Measurements from ENCODE around the gene DAD1.
A peak's percentile ranks its signal among the peaks of the same experiment; 100 is the strongest.
"Not testable (repeated sequence)": the region's sequence is repeated elsewhere in the genome, so short reads cannot be mapped to it uniquely, and the experiment has no call there.

The DAD1 gene

GRCh38 chr14:22589096-22589839 is at the start of gene DAD1:
TSS of gene DAD1 (minus strand) at chr14:22589224. CDS start at chr14:22589157, 67 bp downstream.
- peak; percentile 99 for DNase-seq

GRCh38 chr14:22635980-22636379 is 47.0 kb upstream of the DAD1 start:
- not testable (repeated sequence) for DNase-seq

GRCh38 chr14:22634233-22634900 is 45.3 kb upstream of the DAD1 start:
- no peak for DNase-seq

- no peak for DNase-seq
These were observed 41.5 kb upstream of the DAD1 start for GRCh38 chr14:22630486-22630885.

- no peak for DNase-seq
These were observed 41.0 kb upstream of the DAD1 start for GRCh38 chr14:22630066-22630465.

- DNase-seq, result no peak
These were observed 40.3 kb upstream of the DAD1 start for GRCh38 chr14:22629361-22629760.

- no peak for DNase-seq
These were observed 38.7 kb upstream of the DAD1 start for GRCh38 chr14:22627506-22628263.

GRCh38 chr14:22626590-22626989 is 37.6 kb upstream of the DAD1 start:
- DNase-seq, result no peak

- DNase-seq, result no peak
These were observed 34.0 kb upstream of the DAD1 start for GRCh38 chr14:22623047-22623446.

- no peak for DNase-seq
These were observed 33.2 kb upstream of the DAD1 start for GRCh38 chr14:22622255-22622654.

GRCh38 chr14:22615765-22616164 is 26.7 kb upstream of the DAD1 start:
- DNase-seq, result not testable (repeated sequence)

- no peak for DNase-seq
These were observed 25.3 kb upstream of the DAD1 start for GRCh38 chr14:22614240-22614799.

- no peak for DNase-seq
These were observed 24.8 kb upstream of the DAD1 start for GRCh38 chr14:22613736-22614239.

- no peak for DNase-seq
These were observed 24.2 kb upstream of the DAD1 start for GRCh38 chr14:22613106-22613695.

- DNase-seq, result no peak
These were observed 21.9 kb upstream of the DAD1 start for GRCh38 chr14:22610931-22611330.

- DNase-seq, result no peak
These were observed 18.3 kb upstream of the DAD1 start for GRCh38 chr14:22607291-22607690.

- DNase-seq, result no peak
These were observed 17.4 kb upstream of the DAD1 start for GRCh38 chr14:22606380-22606779.

- no peak for DNase-seq
These were observed 13.8 kb upstream of the DAD1 start for GRCh38 chr14:22602862-22603261.

- DNase-seq, result no peak
These were observed 13.0 kb upstream of the DAD1 start for GRCh38 chr14:22601996-22602395.

GRCh38 chr14:22601456-22601855 is 12.4 kb upstream of the DAD1 start:
- no peak for DNase-seq

- DNase-seq, result no peak
These were observed 11.0 kb upstream of the DAD1 start for GRCh38 chr14:22600027-22600426.

- DNase-seq, result no peak
These were observed 10.3 kb upstream of the DAD1 start for GRCh38 chr14:22599349-22599748.

- DNase-seq, result peak; percentile 12
These were observed 9.8 kb upstream of the DAD1 start for GRCh38 chr14:22598896-22599244.
